ENCODE measurements around the gene DCHS1. TPM values are rescaled to one million over a fixed set of nuclear protein-coding genes. Genes with fewer than 3 reads are reported as not detected.

Gene DCHS1
- total RNA-seq, 4 donors from 2014 or later, result 5.5 to 17.7 (median 14.0) TPM

DNA sequence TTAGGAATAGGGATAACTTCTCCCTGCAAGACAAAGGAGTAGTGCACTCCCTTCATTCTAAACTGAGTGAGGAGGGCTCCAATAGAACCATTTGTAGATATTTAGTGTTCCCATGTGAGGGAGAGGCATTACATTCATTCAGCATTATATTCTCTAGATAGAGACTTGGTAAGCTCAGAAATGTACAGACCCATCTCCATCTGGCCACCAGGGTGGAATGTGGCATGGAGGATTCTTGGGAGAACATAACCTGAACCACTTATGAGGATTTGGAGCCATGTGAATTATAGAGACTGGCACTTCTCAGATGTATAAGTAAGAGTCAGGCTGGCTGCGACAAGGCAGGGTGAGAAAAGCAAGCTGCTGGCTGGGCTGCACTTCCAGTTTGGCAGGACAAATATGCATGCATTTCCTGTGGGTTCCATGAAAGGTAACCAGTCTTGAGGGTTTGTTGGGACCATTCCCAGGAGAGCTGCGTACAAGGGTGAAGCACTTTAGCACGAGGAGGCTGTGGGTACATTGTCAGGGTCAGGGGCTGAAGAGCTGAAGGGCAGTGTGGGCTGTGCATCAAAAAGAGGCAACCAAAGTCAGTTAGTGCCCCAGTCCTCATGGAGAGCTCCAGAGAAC, 61.4 kb downstream of the DCHS1 start:
- intact Hi-C loops (cut with DNase I; ENCODE audit: low total_unique reads), result no loop called here
- DNase-seq, result no peak
- no peaks in the 10 kb centered on the region for H3K27me3 ChIP-seq
- in situ Hi-C loops (cut with MboI; ENCODE audit: low pct_ligation_motif_present in 1 of 4, low pct_unique_long_range_greater_than_20kb in 1 of 4, low sequenced_read_pairs in 3 of 4), result no loop called here
- H3K4me1 ChIP-seq, result peaks cover 0 to 7% (median 4%) of the 10 kb centered on the region in 4 donors
- H3K36me3 ChIP-seq, result peaks cover 0 to 7% (median under 1%) of the 10 kb centered on the region in 4 donors
- H3K4me3 ChIP-seq, result no peak overlapping the region
- H3K27ac ChIP-seq, result peak overlapping the region in 2 of 4 donors; percentile 69 to 77
- TF ChIP-seq POLR2A (IDR thresholded peaks at IDR 0.05), result no peak
- TF ChIP-seq POLR2AphosphoS5 (IDR thresholded peaks at IDR 0.05), result no peak
- TF ChIP-seq, protein P1, sequence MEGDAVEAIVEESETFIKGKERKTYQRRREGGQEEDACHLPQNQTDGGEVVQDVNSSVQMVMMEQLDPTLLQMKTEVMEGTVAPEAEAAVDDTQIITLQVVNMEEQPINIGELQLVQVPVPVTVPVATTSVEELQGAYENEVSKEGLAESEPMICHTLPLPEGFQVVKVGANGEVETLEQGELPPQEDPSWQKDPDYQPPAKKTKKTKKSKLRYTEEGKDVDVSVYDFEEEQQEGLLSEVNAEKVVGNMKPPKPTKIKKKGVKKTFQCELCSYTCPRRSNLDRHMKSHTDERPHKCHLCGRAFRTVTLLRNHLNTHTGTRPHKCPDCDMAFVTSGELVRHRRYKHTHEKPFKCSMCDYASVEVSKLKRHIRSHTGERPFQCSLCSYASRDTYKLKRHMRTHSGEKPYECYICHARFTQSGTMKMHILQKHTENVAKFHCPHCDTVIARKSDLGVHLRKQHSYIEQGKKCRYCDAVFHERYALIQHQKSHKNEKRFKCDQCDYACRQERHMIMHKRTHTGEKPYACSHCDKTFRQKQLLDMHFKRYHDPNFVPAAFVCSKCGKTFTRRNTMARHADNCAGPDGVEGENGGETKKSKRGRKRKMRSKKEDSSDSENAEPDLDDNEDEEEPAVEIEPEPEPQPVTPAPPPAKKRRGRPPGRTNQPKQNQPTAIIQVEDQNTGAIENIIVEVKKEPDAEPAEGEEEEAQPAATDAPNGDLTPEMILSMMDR (IDR thresholded peaks at IDR 0.05), result no peak
- no peak for TF ChIP-seq EP300 (IDR thresholded peaks at IDR 0.05; ENCODE audit: low read depth)
- no peaks in the 10 kb centered on the region for H3K9me3 ChIP-seq
- 82 to 100% methylated on average over 1 to 3 of the region's 3 CpGs for WGBS, 2 donors (ENCODE audit: low coverage in 1 of 2)

DNA sequence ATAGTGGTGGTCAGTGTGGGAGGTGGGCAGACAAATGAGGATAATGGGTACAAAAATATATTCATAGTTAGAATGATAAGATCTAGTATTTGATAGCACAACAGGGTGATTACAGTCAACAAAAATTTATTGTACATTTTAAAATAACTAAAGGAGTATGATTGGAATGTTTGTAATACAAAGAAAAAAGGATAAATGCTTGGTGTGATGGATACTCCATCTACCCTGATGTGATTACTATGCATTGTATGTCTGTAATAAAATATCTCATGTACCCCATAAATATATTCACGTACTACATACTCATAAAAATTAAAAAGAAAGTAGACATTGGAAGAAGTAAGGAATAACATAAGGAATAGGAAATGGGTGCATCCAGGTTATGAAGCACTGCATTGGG, 67.6 kb downstream of the DCHS1 start:
- in situ Hi-C loops (cut with MboI; ENCODE audit: low pct_ligation_motif_present in 1 of 4, low pct_unique_long_range_greater_than_20kb in 1 of 4, low sequenced_read_pairs in 3 of 4), result no loop called here
- Histone ChIP-seq H3K4me3 (no peak overlapping the region), H3K4me1 (peaks cover 0 to 10% (median 0%) of the 10 kb centered on the region in 4 donors), H3K9me3 (peaks cover 11 to 18% of the 10 kb centered on the region in 2 donors), H3K27me3 (no peaks in the 10 kb centered on the region), H3K36me3 (no peaks in the 10 kb centered on the region), H3K27ac (peak overlapping the region in 3 of 4 donors; percentile 2 to 53 (median 48))
- no peak for DNase-seq
- TF ChIP-seq POLR2AphosphoS5 (IDR thresholded peaks at IDR 0.05) (no peak), EP300 (IDR thresholded peaks at IDR 0.05; ENCODE audit: low read depth) (no peak), POLR2A (IDR thresholded peaks at IDR 0.05) (no peak)
- TF ChIP-seq, protein P1 (IDR thresholded peaks at IDR 0.05), result no peak
- WGBS, 2 donors (ENCODE audit: low coverage in 1 of 2), result 82 to 93% methylated on average over 1 of the region's 1 CpG
- intact Hi-C loops (cut with DNase I; ENCODE audit: low total_unique reads), result no loop called here

DNA sequence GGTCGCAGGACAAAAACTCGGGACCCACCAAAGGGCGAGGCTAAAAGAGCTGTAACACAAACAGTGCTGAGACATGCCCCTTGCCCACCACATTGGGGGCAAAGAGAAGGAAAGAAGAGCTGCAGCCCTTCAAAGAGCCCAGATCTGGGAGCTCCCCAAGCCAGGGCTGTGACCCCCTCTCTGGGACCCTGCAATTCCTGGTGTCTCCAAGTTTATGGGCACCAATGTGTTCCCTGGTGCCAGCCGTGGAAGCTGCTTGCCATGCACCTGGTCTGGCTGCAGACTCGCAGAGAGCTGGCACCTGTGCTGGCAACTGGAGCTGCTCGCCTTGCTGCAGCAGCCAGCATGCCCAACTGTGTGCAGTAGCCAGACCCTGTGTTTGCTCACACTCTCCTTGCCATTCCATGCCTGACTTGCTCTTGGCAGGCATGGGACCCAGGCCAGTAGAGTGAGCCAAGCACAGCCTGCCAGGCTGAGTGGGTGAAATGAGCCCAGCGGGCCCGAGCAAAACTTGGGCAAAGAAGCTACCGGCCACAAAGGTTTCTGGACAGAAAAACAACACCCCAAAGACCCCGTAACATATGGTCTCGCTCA, 68.2 kb downstream of the DCHS1 start:
- no peaks in the 10 kb centered on the region for H3K36me3 ChIP-seq
- WGBS, 2 donors (ENCODE audit: low coverage in 1 of 2), result 87 to 90% methylated on average over 3 to 9 of the region's 11 CpGs
- H3K4me1 ChIP-seq, result peaks cover 0 to 10% (median 0%) of the 10 kb centered on the region in 4 donors
- H3K9me3 ChIP-seq, result peaks cover 11 to 18% of the 10 kb centered on the region in 2 donors
- in situ Hi-C loops (cut with MboI; ENCODE audit: low pct_ligation_motif_present in 1 of 4, low pct_unique_long_range_greater_than_20kb in 1 of 4, low sequenced_read_pairs in 3 of 4) (no loop called here), intact Hi-C loops (cut with DNase I; ENCODE audit: low total_unique reads) (no loop called here)
- no peak for TF ChIP-seq EP300 (IDR thresholded peaks at IDR 0.05; ENCODE audit: low read depth)
- TF ChIP-seq, protein P1 (IDR thresholded peaks at IDR 0.05), result no peak
- TF ChIP-seq POLR2A (IDR thresholded peaks at IDR 0.05), result no peak
- TF ChIP-seq POLR2AphosphoS5 (IDR thresholded peaks at IDR 0.05), result peak; percentile 29 to 72 (median 48)
- no peak for DNase-seq
- no peak overlapping the region for H3K4me3 ChIP-seq
- peak overlapping the region in 3 of 4 donors; percentile 48 to 60 (median 53) for H3K27ac ChIP-seq
- H3K27me3 ChIP-seq, result no peaks in the 10 kb centered on the region

DNA sequence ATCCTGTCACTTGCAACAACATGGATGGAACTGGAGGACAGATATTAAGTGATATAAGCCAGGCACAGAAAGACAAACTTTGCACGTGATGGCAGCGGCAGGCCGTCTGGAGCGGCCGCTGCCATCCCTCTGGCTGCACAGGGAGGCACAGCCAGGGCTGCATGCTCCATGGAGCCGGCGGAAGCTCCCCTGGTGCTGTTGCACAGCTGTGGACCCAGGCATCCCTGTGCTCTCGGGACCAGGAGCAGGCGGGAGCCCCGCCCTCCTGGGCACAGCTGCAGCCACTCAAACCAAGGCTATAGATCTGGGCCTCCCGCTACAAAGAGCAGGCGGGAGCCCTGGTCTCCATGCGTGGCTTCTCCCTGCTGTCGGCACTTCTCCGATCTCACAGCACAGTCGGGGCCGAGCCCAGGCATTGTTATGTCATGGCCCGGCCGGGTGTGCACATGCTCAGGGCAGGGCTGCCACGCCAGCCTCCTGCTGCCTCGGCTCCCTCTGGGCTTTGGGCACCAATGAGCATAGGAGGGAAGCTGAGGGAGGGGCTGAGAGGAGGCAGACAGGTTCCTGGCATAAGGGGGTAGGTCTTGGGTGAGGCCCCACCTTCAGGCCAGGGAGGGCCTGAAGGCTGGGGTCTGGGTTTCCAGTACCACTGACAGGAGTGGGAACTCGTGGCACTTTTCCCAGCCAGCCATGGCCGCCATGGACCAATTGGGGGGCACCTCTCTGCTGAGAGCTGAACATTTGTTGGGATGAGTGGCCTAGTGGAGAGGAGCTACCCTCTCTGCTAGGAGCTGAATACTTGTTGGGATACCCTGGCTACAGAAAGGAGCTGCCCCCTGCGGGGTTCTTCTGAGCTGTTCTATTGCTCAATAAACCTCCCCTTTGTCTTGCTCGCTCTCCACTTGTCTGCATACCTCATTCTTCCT, 68.9 kb downstream of the DCHS1 start:
- peaks cover 11 to 18% of the 10 kb centered on the region in 2 donors for H3K9me3 ChIP-seq
- peak overlapping the region in 3 of 4 donors; percentile 48 to 60 (median 53) for H3K27ac ChIP-seq
- DNase-seq, result no peak
- intact Hi-C loops (cut with DNase I; ENCODE audit: low total_unique reads), result no loop called here
- H3K27me3 ChIP-seq, result no peaks in the 10 kb centered on the region
- peak overlapping the region in 1 of 4 donors; percentile 9 for H3K4me3 ChIP-seq
- peaks cover 0 to 10% (median 0%) of the 10 kb centered on the region in 4 donors for H3K4me1 ChIP-seq
- TF ChIP-seq POLR2AphosphoS5 (IDR thresholded peaks at IDR 0.05) (no peak), POLR2A (IDR thresholded peaks at IDR 0.05) (no peak), EP300 (IDR thresholded peaks at IDR 0.05; ENCODE audit: low read depth) (no peak)
- TF ChIP-seq, protein P1 (IDR thresholded peaks at IDR 0.05), result no peak
- in situ Hi-C loops (cut with MboI; ENCODE audit: low pct_ligation_motif_present in 1 of 4, low pct_unique_long_range_greater_than_20kb in 1 of 4, low sequenced_read_pairs in 3 of 4), result no loop called here
- WGBS, 2 donors (ENCODE audit: low coverage in 1 of 2), result 80 to 83% methylated on average over 5 to 25 of the region's 25 CpGs
- no peaks in the 10 kb centered on the region for H3K36me3 ChIP-seq
